ENCODE measurements around the gene IRF2BPL.

DNA sequence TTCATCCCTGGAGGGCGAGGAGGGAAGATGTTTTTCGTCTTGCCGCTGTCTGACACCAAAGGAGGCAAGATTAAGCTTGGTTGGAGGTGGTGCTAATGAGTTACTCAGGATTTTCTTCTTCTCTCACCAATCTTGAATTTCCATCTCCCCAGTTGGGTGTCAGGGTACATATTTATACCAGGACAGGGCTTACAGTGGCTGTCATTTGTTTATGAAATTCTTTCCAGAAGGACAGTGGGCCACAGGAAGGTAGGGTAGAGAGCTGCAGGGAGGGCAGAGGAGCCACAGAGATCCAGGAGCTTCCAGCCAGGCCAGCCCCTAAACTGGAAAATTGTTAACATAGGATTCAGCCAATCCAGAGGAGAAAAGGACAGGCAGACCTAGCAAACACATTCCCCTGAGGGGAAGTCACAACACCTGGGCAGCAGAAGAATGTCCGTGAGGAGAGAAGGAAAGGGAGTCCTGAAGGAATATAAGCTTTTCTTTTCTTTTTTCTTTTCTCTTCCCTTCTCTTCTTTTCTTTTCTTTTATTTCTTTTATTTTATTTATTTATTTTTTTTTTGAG lies 40.5 kb downstream of the IRF2BPL start:
- TF ChIP-seq, protein P1, sequence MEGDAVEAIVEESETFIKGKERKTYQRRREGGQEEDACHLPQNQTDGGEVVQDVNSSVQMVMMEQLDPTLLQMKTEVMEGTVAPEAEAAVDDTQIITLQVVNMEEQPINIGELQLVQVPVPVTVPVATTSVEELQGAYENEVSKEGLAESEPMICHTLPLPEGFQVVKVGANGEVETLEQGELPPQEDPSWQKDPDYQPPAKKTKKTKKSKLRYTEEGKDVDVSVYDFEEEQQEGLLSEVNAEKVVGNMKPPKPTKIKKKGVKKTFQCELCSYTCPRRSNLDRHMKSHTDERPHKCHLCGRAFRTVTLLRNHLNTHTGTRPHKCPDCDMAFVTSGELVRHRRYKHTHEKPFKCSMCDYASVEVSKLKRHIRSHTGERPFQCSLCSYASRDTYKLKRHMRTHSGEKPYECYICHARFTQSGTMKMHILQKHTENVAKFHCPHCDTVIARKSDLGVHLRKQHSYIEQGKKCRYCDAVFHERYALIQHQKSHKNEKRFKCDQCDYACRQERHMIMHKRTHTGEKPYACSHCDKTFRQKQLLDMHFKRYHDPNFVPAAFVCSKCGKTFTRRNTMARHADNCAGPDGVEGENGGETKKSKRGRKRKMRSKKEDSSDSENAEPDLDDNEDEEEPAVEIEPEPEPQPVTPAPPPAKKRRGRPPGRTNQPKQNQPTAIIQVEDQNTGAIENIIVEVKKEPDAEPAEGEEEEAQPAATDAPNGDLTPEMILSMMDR (IDR thresholded peaks at IDR 0.05): no peak
- TF ChIP-seq EP300 (IDR thresholded peaks at IDR 0.05): no peak
- no peak for TF ChIP-seq POLR2A (IDR thresholded peaks at IDR 0.05)
